DOHH2 (cell line): ENCODE data around the gene EIF5A.

Experiments
- CTCF ChIP-seq: fragments of 200-600 bp; sonication (generic); IDR thresholded peaks from one replicate; pipeline ENCODE4 v1.5.1; 2014; ENCODE audit warnings: antibody characterized with exemption, mild to moderate bottlenecking, low read depth, low read length; ENCODE audit not compliant: poor library complexity, severe bottlenecking
- EZH2phosphoT487 ChIP-seq: fragments of 200-600 bp; sonication (generic); IDR thresholded peaks from 2 replicates; pipeline ENCODE4 v1.6.1; 2017; ENCODE audit warnings: borderline replicate concordance, mild to moderate bottlenecking, antibody characterized with exemption, low read length, moderate library complexity, mixed read lengths

GRCh38 chr17:7322520-7323194 lies 15.2 kb downstream of the EIF5A start:
- TF ChIP-seq CTCF (no peak), EZH2phosphoT487 (no peak)
